CD4-positive, alpha-beta T cell treated with Interleukin-2 at 100 ng/mL for 4 hours (primary cell): Measurements from ENCODE around the gene BBS9.

ENCODE experiments used
- DNase-seq: peaks from one replicate; pipeline ENCODE4 v3.0.0-alpha.2; 2020; ENCODE audit warnings: low spot score

Gene BBS9

DNA sequence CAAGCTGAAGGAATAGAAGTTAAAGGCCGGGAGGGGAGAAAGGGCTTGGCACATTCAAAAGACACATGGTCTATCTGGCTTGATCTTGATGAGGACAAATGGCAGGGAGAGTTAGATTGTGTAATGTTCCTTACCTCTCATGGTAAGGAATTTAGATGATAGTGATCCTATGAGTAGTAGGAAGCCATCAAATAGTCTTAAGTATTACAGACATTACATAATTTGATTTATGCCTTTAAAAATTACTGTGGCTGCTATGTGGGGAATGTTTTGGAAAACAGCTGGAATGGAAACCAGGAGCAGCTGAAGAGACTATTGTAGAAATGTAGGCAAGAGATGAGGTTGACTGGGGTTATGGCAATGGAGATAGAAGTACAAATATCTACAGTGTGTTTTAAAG is 424.7 kb downstream of the BBS9 start:
- DNase-seq = no peak

DNA sequence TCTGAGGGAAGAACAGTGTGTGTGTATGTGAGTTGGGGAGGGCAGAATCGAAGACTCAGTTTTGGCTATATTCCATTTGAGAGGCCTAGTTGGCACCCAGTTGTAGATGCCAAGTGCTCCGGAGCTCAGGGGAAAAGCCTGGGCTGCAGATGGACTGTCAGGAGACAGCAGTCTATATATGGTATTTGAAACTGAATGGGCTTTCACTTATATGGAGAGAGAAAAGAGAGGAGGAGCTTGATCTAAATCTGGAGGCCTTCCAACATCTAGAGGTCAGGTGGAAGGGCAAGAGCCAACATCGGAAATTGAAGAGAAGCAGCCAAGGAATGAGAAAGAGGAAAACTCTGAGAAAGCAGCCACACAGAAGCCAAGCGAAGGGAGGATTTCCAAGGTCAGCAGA is 425.2 kb downstream of the BBS9 start:
- no peak for DNase-seq

DNA sequence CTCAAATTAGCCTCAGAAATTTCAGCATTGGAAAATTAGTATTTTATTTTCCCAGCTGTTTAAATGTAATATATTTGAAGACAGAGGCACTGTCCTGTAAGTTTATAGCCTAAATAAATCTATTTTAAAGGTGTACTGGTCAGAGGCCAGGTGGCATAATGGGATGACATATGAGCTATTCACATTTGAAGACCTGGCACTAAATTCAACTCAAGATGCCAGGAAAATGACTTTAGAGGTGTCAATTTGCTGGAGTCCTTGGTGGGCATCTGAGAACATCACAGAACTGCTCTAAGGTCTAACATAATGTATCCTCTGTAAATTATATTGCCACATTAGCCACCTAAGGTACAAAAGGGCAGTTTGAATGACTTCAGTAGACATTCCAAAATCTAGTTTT is 427.1 kb downstream of the BBS9 start:
- DNase-seq = no peak

DNA sequence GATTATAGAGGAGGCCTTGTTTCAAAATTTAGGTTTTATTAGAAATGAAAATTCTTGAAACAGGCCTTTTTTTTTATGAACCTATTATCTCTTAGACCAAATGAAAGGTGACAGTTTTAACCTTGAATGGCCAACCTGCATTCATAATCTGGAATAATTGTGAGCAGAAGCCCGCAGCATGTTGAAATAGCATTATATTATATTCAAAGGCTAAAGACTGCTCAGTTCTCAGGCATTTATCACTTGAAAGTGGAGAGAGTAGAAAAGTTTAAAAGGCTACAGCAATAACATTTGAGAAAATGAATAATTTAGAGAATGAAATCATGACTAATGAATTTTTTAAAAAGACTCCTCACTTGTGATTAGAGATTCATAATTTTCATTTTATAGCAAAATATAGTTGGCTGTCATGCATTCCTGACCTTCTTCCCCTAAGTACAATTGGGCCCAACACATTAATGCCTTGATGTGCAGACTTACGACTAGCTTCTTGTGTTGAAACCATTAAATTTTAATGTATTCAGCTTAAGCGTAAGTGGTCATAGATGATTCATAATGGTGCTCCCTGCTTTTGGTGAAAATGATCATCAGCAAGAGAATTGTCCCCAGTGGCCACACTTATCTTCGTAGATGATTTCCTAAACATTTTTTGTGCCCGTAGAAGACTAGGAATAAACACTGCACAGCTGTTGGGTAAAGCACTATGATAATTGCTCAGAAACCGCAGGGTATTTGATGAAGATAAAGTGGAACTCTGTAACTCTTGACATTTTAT is 429.4 kb downstream of the BBS9 start:
- no peak for DNase-seq

- no peak for DNase-seq
Observed at GRCh38 chr7:33559324-33559710, 430.0 kb downstream of the BBS9 start.

DNA sequence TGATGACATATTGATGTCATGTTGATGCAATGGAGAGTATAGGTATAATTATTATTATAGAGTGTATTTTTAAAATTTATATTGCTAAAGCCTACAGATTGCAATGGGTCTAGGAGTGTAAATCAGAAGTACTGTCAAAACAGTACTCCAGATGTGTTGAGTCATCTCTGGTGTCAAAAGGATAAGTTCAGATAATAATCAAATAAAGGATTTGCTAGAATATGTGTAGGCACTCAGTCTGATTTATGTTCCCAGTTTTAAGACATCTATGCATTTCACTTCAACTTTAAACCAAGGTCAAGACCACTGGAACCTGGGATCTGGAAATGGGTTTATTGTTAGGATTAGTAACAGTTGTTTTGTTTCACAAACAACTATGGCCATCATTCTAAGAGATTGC is 433.6 kb downstream of the BBS9 start:
- DNase-seq = no peak

DNA sequence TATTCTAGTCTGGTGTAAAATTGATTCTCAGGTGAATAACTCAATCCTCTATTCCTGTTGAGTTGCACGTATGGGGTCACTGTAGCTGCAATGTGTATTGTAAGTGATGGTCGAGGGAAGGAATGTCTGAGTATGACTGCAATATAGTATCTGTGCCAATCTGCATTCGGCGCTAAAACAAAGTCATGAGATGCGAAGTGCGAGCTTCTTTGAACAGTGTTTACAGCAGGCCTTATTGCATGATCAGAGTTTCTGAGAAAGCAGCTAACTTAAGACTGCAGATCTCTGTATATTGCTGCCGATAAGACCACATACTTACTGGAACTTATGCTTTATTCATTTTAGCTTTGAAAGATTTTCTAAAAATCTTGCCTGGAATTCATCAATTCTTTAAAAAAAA is 434.3 kb downstream of the BBS9 start:
- no peak for DNase-seq

- DNase-seq = no peak
Observed at GRCh38 chr7:33578166-33578565, 448.8 kb downstream of the BBS9 start.

DNA sequence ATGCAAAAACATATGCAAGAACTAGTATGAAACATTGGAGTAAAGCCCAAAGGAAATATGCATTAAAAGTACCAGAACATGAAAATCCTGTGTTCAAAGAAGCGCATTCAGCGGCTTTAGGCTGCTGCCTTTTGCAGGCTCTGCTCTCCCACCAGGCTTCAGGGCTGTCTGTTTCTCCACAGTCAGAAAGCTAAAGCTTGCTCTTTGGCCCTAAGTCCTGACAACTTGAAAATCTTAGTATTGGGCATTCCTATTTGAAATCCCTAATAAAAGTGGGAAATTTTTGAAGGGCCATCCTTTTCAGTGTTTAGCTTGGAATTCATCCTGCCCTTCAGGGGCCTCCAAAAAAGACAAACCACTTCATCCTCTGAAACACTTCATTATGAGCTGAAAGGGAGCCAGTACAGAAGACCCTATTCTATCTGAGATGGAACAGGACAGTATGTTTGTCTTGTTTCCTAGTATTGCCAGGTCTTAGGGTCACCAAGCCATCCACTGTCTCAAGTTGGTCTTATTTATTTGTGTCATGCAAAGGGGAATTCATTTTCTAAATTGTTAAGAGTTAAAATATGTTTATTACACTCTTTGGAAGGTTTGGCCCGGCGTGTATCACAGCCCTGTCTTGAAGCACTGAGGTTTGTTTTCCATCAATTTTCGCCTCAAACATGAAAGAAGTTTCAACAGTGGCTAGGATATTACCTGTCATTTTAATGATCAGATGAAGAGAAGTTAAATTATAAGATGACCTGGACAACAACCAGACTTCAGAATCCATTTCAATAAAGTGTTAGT is 449.7 kb downstream of the BBS9 start:
- no peak for DNase-seq

DNA sequence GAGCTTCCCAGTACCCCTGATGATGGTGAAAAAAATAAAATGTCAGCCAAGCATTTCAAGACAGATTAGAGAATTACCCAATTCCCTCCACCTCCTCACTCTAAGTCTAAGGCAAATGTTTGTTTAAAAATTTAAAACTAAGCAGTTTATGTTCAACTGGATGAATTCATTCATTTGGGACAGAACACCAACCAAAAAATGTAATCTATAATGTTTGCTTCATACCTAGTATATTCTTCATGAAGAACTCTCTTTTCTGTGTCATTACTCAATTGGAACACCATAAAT is 450.3 kb downstream of the BBS9 start:
- DNase-seq = no peak

- DNase-seq = no peak
Observed at GRCh38 chr7:33581236-33581635, 451.9 kb downstream of the BBS9 start.

- DNase-seq = no peak
Observed at GRCh38 chr7:33582104-33582503, 452.7 kb downstream of the BBS9 start.

- no peak for DNase-seq
Observed at GRCh38 chr7:33582533-33582932, 453.2 kb downstream of the BBS9 start.

- DNase-seq = no peak
Observed at GRCh38 chr7:33589911-33590310, 460.5 kb downstream of the BBS9 start.

- DNase-seq = no peak
Observed at GRCh38 chr7:33590916-33591315, 461.6 kb downstream of the BBS9 start.

DNA sequence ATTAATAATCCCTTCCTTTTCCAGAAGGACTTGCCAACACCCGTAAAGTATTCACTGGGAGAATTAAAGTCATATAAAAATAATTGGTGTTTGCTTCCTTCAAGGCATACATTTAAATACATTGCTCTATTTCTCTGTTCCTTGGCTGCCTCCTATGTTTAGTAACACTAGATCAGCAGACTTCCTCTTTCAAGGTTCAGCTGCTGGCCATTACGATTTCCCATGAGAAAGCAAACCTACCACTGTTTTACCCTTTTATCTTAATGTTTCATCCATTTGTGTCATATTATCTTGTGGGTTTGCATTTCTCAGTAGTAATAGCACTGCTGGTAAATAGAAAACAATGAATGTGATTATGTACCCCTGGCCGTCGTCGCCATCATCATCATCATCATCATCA is 462.1 kb downstream of the BBS9 start:
- DNase-seq = no peak

DNA sequence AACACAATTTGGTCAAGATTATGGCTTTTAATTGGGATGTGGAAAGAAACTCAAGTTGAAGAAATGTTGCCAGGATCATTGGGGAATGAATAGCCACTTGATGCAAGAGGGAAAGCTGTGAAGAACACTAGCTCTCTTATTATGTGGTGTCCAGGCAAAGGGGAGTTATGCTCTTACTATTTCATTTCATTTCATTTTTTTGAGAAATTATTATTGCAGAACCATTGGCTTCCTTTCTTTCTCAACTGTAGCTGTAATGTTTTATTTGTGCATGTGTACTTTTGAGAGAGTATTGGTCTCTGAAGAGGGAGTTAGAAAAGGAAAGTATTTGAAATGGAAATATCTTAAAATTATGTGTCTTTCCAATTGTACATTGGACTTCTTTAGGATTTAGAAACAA is 463.4 kb downstream of the BBS9 start:
- DNase-seq = no peak

GRCh38 chr7:33593611-33594010 is 464.2 kb downstream of the BBS9 start:
- no peak for DNase-seq

DNA sequence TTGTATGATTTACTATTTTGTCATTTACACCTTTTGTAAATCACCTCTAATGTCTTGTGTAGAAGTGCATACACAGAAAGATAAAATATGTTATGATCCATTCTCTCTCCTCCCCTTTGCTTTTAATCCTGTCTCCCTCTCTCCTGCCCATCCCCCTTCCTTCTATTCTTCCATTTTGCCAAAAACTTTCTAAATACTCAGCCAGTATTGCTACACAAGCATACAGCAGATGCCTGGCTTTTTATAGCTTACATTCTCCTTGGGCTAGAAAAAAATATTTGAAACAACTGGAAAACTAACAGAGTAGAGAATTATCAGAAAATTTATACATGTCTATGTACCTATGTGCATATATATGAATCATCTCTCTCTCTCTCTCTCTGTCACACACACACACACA is 467.3 kb downstream of the BBS9 start:
- DNase-seq = no peak

DNA sequence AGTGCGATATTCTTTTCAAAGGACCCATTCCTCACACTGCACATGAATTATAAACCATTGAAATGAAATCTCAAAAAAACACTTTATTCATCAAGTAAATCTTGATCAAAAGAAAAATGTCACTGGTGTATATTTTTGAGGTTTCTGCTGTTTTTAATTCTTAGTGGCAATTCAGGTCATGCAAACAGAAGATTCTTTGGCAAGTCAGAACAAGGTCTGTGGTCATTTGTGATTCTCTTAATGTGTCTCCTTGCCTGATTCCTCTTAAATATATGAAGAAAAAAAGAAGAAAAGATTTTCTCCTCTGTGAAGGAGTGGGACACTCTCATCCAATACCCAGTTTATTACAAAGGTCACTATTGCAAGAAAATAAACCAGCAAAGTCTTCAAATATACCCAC is 467.8 kb downstream of the BBS9 start:
- DNase-seq = no peak

- DNase-seq = no peak
Observed at GRCh38 chr7:33601101-33601500, 471.7 kb downstream of the BBS9 start.

DNA sequence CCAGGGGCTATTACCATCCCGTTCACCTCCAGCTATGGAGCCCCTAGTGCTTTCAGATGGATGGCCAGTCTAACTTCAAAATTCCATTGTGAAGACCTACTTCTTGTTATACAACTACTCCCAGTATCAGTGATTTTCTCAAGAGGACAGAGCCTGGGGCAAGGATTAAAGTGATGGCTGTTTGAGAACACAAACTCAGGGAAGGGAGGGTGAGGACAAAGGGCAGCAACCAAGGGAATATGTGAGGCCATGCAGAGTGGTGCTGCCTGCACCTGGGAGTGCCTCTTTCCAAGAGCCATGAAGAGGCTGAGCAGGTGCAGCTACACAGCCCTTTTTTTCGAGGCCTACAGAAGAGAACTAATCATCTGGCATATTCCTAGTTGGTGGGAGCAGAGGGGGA is 472.5 kb downstream of the BBS9 start:
- no peak for DNase-seq

- DNase-seq = no peak
Observed at GRCh38 chr7:33604056-33604455, 474.7 kb downstream of the BBS9 start.

- DNase-seq = no peak
Observed at GRCh38 chr7:33610918-33611317, 481.6 kb downstream of the BBS9 start.
